ENCODE results near the gene GALE.

DNA sequence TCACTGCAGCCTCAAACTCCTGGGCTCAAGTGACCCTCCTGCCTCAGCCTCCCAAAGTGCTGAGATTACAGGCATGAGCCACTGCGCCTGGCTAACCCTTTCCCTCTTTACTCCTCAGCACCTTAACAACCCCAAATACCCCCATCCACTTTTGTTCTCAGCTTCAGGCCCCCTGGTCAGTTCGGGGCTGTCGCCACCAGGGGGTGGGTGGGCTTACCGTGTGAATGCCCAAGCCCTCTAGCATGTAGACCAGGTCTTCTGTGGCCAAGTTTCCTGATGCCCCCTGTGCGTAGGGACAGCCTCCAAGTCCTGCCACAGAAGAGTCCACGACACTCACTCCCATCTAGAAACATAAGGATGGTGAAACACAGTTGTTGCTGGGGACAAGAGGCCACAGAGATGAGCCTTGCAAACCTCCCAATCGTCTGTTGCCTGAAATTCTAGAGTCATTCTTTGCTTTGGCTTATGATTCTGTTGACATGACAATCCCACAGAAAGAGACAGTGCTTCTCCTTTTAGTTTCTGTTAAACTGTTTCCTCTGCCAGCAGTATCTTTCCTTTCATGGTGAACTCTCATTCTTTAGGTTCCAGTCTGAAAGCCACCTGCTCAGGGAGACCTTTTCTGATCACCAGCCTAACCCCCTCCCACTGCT is 3.8 kb upstream of the GALE start:
- TF ChIP-seq, protein P1, sequence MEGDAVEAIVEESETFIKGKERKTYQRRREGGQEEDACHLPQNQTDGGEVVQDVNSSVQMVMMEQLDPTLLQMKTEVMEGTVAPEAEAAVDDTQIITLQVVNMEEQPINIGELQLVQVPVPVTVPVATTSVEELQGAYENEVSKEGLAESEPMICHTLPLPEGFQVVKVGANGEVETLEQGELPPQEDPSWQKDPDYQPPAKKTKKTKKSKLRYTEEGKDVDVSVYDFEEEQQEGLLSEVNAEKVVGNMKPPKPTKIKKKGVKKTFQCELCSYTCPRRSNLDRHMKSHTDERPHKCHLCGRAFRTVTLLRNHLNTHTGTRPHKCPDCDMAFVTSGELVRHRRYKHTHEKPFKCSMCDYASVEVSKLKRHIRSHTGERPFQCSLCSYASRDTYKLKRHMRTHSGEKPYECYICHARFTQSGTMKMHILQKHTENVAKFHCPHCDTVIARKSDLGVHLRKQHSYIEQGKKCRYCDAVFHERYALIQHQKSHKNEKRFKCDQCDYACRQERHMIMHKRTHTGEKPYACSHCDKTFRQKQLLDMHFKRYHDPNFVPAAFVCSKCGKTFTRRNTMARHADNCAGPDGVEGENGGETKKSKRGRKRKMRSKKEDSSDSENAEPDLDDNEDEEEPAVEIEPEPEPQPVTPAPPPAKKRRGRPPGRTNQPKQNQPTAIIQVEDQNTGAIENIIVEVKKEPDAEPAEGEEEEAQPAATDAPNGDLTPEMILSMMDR (IDR thresholded peaks at IDR 0.05; ENCODE audit: insufficient read depth, low read length) = no peak
- TF ChIP-seq GABPA (IDR thresholded peaks at IDR 0.05; ENCODE audit: low read depth) = no peak

Data from HL-60 (cell line).